ENCODE data around the gene GPC6.

Gene GPC6

GRCh38 chr13:93256998-93257397, 30.4 kb downstream of the GPC6 start:
- Histone ChIP-seq H2AFZ (ENCODE audit: low read length) (no peak overlapping the region), H3K36me3 (ENCODE audit: insufficient read depth, low read length) (no peaks in the 10 kb centered on the region), H3K9me3 (ENCODE audit: low read length) (no peaks in the 10 kb centered on the region), H3K27me3 (ENCODE audit: insufficient read depth, low read length) (no peaks in the 10 kb centered on the region), H3K4me3 (ENCODE audit: low read depth, low read length, poor library complexity, severe bottlenecking) (no peak overlapping the region), H4K20me1 (ENCODE audit: insufficient read depth, low read length) (no peaks in the 10 kb centered on the region), H3K27ac (ENCODE audit: low read depth, low read length, poor library complexity, severe bottlenecking) (no peak overlapping the region), H3K9me2 (ENCODE audit: low read depth, low read length) (no peaks in the 10 kb centered on the region), H3K9ac (ENCODE audit: low read length) (no peak overlapping the region), H3K4me2 (ENCODE audit: low read length) (no peak overlapping the region), H3K79me2 (ENCODE audit: insufficient read depth, low read length) (no peaks in the 10 kb centered on the region), H3K4me1 (ENCODE audit: insufficient read depth, low read length, severe bottlenecking) (no peaks in the 10 kb centered on the region), H3F3A (ENCODE audit: insufficient read depth, low read length) (no peaks in the 10 kb centered on the region)
- TF ChIP-seq CTCF (IDR thresholded peaks at IDR 0.05; ENCODE audit: low read length) (no peak), EZH2 (IDR thresholded peaks at IDR 0.05; ENCODE audit: borderline replicate concordance, low read length) (no peak)

GRCh38 chr13:93259527-93260080, 33.0 kb downstream of the GPC6 start:
- Histone ChIP-seq H3K79me2 (ENCODE audit: insufficient read depth, low read length) (no peaks in the 10 kb centered on the region), H3K9me3 (ENCODE audit: low read length) (no peaks in the 10 kb centered on the region), H2AFZ (ENCODE audit: low read length) (no peak overlapping the region), H3K36me3 (ENCODE audit: insufficient read depth, low read length) (no peaks in the 10 kb centered on the region), H3K27me3 (ENCODE audit: insufficient read depth, low read length) (no peaks in the 10 kb centered on the region), H3K9me2 (ENCODE audit: low read depth, low read length) (no peaks in the 10 kb centered on the region), H3K4me3 (ENCODE audit: low read depth, low read length, poor library complexity, severe bottlenecking) (no peak overlapping the region), H4K20me1 (ENCODE audit: insufficient read depth, low read length) (no peaks in the 10 kb centered on the region), H3F3A (ENCODE audit: insufficient read depth, low read length) (no peaks in the 10 kb centered on the region), H3K4me1 (ENCODE audit: insufficient read depth, low read length, severe bottlenecking) (no peaks in the 10 kb centered on the region), H3K27ac (ENCODE audit: low read depth, low read length, poor library complexity, severe bottlenecking) (no peak overlapping the region), H3K9ac (ENCODE audit: low read length) (no peak overlapping the region), H3K4me2 (ENCODE audit: low read length) (no peak overlapping the region)
- TF ChIP-seq CTCF (IDR thresholded peaks at IDR 0.05; ENCODE audit: low read length) (no peak), EZH2 (IDR thresholded peaks at IDR 0.05; ENCODE audit: borderline replicate concordance, low read length) (no peak)

- TF ChIP-seq CTCF (IDR thresholded peaks at IDR 0.05; ENCODE audit: low read length) (no peak), EZH2 (IDR thresholded peaks at IDR 0.05; ENCODE audit: borderline replicate concordance, low read length) (no peak)
- Histone ChIP-seq H3K9me3 (ENCODE audit: low read length) (no peaks in the 10 kb centered on the region), H3K36me3 (ENCODE audit: insufficient read depth, low read length) (no peaks in the 10 kb centered on the region), H3K4me2 (ENCODE audit: low read length) (no peak overlapping the region), H3K27ac (ENCODE audit: low read depth, low read length, poor library complexity, severe bottlenecking) (no peak overlapping the region), H3K9ac (ENCODE audit: low read length) (no peak overlapping the region), H3K9me2 (ENCODE audit: low read depth, low read length) (no peaks in the 10 kb centered on the region), H3K79me2 (ENCODE audit: insufficient read depth, low read length) (no peaks in the 10 kb centered on the region), H3F3A (ENCODE audit: insufficient read depth, low read length) (no peaks in the 10 kb centered on the region), H2AFZ (ENCODE audit: low read length) (no peak overlapping the region), H3K4me3 (ENCODE audit: low read depth, low read length, poor library complexity, severe bottlenecking) (no peak overlapping the region), H4K20me1 (ENCODE audit: insufficient read depth, low read length) (no peaks in the 10 kb centered on the region), H3K27me3 (ENCODE audit: insufficient read depth, low read length) (no peaks in the 10 kb centered on the region), H3K4me1 (ENCODE audit: insufficient read depth, low read length, severe bottlenecking) (no peaks in the 10 kb centered on the region)
Measured at GRCh38 chr13:93260591-93260990, 34.0 kb downstream of the GPC6 start.

All from OCI-LY1 (cell line).